Ureter (tissue), 1 donor: ENCODE data around the gene NAA35. TPM values are rescaled to one million over a fixed set of nuclear protein-coding genes. Genes with fewer than 3 reads are reported as not detected.

ENCODE experiments used
- DNase-seq: peaks from one replicate; pipeline ENCODE4 v3.0.0-alpha.2; 2020; ENCODE audit warnings: low spot score
- total RNA-seq: library from RNA; stranded (reverse); gene quantifications from one replicate; pipeline ENCODE4 v1.2.4, GENCODE V29; 2023
- donor health status: DM: yes; HTN: yes; CAD: no.

NAA35 gene
- total RNA-seq, 1 donor from 2014 or later = 30.3 TPM

GRCh38 chr9:86062845-86063693 is 122.1 kb downstream of the NAA35 start:
- no peak for DNase-seq

- no peak for DNase-seq
Measured at GRCh38 chr9:86064220-86064619, 123.3 kb downstream of the NAA35 start.

- DNase-seq = no peak
Measured at GRCh38 chr9:86069206-86069869, 128.4 kb downstream of the NAA35 start.

Other genes starting within 250 kb of the NAA35 start
- gene AGTPBP1, start 199.2 kb upstream of the NAA35 start, total RNA-seq = 18.1 TPM
- gene GOLM1, start 158.4 kb downstream of the NAA35 start, total RNA-seq = 54.5 TPM